Renal pelvis (tissue), 4 donors: ENCODE data around the gene SRXN1. TPM values are rescaled to one million over a fixed set of nuclear protein-coding genes. Genes with fewer than 3 reads are reported as not detected.

Experiments used
- DNase-seq: peaks from one replicate; pipeline ENCODE4 v3.0.0-alpha.2; 2013
- polyA plus RNA-seq, 3 donors: library from polyadenylated mRNA; unstranded; fragments of 120-200 nt; gene quantifications; one replicate each; pipeline ENCODE4 v1.2.1, GENCODE V29; 2013; ENCODE audit not compliant: insufficient read length in 3 of 3

SRXN1 gene
- polyA plus RNA-seq, 3 donors: 11.2 to 14.3 (median 12.1) TPM

- DNase-seq: no peak
These were observed 25.0 kb upstream of the SRXN1 start for GRCh38 chr20:677957-678356.

GRCh38 chr20:676967-677366, 24.0 kb upstream of the SRXN1 start:
- no peak for DNase-seq

- DNase-seq: no peak
These were observed 23.4 kb upstream of the SRXN1 start for GRCh38 chr20:676315-676937.

GRCh38 chr20:675453-676314, 22.7 kb upstream of the SRXN1 start, which contains the start of gene SCRT2:
Gene SCRT2 (minus strand): TSS chr20:675802. CDS start chr20:675601, 201 bp downstream.
- peak; percentile 85 for DNase-seq

- no peak for DNase-seq
These were observed 22.0 kb upstream of the SRXN1 start for GRCh38 chr20:675033-675452.

- DNase-seq: no peak
These were observed 20.6 kb upstream of the SRXN1 start for GRCh38 chr20:673603-674001.

GRCh38 chr20:672963-673602, 20.1 kb upstream of the SRXN1 start:
- no peak for DNase-seq

GRCh38 chr20:671252-672030, 18.4 kb upstream of the SRXN1 start:
- no peak for DNase-seq

GRCh38 chr20:669573-669972, 16.6 kb upstream of the SRXN1 start:
- no peak for DNase-seq

GRCh38 chr20:668638-669037, 15.6 kb upstream of the SRXN1 start:
- DNase-seq: no peak

GRCh38 chr20:668050-668449, 15.1 kb upstream of the SRXN1 start:
- no peak for DNase-seq

- no peak for DNase-seq
These were observed 14.5 kb upstream of the SRXN1 start for GRCh38 chr20:667351-668034.

GRCh38 chr20:666877-667276, 13.9 kb upstream of the SRXN1 start:
- no peak for DNase-seq

GRCh38 chr20:665276-665675, 12.3 kb upstream of the SRXN1 start:
- no peak for DNase-seq

GRCh38 chr20:664576-664975, 11.6 kb upstream of the SRXN1 start:
- DNase-seq: no peak

- no peak for DNase-seq
These were observed 11.2 kb upstream of the SRXN1 start for GRCh38 chr20:664151-664550.

GRCh38 chr20:663315-664090, 10.5 kb upstream of the SRXN1 start:
- DNase-seq: no peak

GRCh38 chr20:662277-663192, 9.5 kb upstream of the SRXN1 start:
- no peak for DNase-seq

GRCh38 chr20:661474-662270, 8.7 kb upstream of the SRXN1 start:
- DNase-seq: no peak
